GM12872 (cell line): ENCODE results near the gene MICALL2.

Experiments
- TF ChIP-seq, protein P1 (sequence below): IDR thresholded peaks from 3 replicates; pipeline ENCODE4 v1.5.1; 2011; ENCODE audit warnings: low read depth, mild to moderate bottlenecking, low read length, moderate library complexity; ENCODE audit not compliant: insufficient read depth

MICALL2 gene

GRCh38 chr7:1501487-1502270 is 42.4 kb upstream of the MICALL2 start:
- TF ChIP-seq, protein P1, sequence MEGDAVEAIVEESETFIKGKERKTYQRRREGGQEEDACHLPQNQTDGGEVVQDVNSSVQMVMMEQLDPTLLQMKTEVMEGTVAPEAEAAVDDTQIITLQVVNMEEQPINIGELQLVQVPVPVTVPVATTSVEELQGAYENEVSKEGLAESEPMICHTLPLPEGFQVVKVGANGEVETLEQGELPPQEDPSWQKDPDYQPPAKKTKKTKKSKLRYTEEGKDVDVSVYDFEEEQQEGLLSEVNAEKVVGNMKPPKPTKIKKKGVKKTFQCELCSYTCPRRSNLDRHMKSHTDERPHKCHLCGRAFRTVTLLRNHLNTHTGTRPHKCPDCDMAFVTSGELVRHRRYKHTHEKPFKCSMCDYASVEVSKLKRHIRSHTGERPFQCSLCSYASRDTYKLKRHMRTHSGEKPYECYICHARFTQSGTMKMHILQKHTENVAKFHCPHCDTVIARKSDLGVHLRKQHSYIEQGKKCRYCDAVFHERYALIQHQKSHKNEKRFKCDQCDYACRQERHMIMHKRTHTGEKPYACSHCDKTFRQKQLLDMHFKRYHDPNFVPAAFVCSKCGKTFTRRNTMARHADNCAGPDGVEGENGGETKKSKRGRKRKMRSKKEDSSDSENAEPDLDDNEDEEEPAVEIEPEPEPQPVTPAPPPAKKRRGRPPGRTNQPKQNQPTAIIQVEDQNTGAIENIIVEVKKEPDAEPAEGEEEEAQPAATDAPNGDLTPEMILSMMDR: no peak

DNA sequence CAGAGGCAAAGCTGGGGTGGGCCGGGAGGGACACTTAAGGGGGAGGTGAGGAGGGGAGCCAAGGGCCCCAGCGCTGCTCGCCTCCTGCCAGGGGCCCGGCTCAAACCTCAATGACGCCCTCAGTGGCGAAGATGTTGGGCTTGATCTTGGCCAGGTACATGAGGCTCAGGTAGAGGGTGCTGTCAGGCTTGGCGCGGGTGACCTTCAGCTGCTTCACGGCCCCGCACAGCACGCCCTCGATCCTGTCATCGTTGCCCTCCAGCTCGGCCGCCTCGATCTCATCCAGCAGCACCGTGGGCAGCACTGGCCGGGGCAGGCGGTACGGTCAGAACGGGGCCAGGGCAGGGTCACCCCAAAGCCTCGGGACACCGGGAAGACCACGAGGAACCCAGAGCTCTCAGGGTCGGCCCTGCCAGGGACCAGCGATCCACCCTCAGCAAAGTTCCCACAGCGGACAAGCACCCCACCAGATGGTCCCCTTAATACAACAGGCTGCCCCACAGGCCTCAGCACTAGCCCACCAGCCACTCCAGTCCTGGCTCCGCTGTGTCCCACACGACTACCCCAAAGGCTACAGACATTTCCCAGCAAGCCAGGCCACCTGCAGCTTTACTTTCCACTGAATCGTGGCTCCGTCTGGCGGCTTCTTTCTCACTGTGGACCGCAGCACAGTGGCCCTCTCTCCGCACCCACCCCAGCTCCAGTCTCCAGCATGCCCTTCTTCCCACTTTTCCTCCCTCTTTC is 41.0 kb upstream of the MICALL2 start:
- TF ChIP-seq, protein P1: no peak

GRCh38 chr7:1499367-1500029 is 40.2 kb upstream of the MICALL2 start:
- TF ChIP-seq, protein P1: no peak

DNA sequence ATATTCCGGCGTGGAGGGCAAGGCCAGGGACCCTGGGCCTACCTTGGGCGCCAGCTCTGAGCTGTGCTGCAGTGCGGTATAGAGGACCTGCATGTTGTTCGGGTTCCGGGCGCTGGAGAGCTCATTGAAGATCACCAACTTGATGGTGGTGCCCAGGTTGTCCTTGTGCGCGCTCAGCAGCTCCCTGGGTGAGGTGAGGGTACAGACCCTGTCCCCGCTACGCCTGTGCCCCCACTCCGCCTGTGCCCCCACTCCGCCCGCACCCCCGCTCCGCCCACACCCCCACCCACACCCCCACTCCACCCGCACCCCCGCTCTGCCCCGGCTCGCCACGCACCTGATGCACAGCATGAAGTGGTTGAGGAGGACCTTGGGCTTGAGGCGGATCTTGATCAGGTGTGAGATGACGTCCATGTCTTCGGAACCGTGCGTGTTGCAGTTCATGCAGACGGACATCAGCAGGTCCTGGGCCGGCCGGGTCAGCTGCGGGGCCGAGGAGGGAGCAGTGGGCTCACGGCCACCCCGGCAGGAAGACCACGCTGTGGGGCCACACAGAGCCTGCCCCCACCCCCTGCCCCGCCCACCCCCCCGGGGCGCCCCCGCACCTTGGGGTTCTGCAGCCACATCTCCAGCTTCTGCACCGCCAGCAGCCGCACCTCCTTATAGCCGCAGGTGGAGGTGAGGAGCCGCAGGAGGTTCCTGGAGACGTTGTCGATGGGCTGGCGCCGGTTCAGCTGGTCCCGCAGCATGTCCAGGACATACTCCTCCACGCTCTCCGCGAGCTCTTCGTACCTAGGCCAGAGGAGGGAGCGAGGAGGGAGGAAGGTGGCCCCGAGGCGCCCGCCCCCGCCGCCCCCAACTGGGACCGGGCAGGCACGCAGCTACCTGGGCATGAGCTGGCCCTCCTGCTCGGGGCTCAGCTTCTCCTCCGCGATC is 39.4 kb upstream of the MICALL2 start:
- TF ChIP-seq, protein P1: no peak

DNA sequence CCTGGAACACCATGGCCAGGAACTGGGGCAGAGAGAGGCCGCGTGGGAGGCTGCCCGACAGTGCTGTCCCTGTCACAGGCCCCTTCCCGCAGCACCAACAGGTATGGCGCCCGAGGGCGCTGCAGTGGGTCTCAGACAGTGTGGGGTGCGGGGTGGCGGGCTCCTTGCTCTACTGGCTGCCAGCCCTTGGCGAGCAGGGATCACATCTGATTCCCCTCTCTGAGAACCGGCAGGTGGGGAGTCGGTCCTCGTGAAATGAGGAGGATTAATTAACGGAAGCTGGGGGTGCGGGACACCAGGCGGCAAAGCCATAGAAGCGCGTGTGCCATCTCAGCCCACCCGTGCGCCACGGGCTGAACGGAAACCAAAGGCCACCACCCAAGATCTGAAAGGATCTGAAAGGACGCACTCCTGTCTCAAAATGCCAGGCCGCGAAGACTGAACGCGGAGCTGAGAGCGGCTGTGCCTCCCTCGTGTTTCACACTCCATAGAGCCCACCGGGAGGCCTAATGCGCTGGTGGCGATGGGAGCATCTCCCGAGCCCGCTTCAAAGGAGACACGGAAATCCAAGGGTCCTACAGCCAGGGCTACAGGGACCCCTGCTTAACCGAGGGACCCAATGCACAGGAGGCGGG is 38.1 kb upstream of the MICALL2 start:
- TF ChIP-seq, protein P1: no peak

DNA sequence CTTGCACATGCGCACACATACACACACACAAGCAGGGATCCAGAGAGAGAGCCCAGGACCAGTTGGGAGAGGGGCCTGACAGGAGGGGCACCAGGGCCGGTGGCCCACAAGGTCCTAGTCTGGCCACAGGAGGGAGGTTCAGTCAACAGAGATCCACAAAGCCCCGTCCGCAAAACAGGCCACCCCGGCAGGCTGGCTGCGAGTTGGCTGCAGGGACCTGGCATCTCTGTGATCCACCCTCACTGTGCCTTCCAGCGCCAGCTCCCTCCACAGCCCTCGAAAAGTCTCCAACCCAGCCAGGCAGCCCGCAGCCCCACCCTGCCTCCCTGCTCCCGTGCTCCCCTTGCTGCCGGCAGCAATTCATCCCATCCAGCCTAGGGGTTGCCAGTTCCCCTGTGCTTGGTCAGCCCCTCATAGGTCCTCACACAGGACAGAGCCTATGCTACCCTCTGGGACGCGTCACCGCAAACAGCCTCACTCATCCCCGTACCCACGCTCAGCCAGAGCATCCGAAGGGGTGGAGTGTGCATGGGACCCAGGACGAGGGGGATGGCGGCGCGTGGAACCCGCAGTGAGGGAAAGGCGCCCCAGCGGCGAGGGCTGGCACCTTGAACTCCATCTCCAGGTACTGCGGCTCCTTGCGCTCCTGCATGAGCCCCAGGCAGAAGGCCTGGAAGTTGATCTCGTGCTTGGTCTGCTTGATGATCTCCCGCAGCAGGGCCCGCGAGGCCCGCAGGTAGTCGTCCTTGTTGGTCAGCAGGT is 37.4 kb upstream of the MICALL2 start:
- TF ChIP-seq, protein P1: no peak
